Lower leg skin (tissue), 3 donors: ENCODE data around the gene TNPO2.

Experiments
- CTCF ChIP-seq, 3 donors: fragments of 450-650 bp; IDR thresholded peaks; one replicate each; pipeline ENCODE4 v1.5.1; 2016; ENCODE audit warnings: antibody characterized with exemption in 3 of 3, mild to moderate bottlenecking in 3 of 3, moderate library complexity in 2 of 3
- POLR2A ChIP-seq, 2 donors: fragments of 450-650 bp; IDR thresholded peaks; one replicate each; pipeline ENCODE4 v1.6.1; 2016 to 2017; ENCODE audit warnings: antibody characterized with exemption in 2 of 2, mild to moderate bottlenecking in 1 of 2, moderate library complexity in 1 of 2

- no peak for TF ChIP-seq CTCF (IDR thresholded peaks at IDR 0.05)
- TF ChIP-seq POLR2A (IDR thresholded peaks at IDR 0.05), result no peak
These were observed 6.3 kb upstream of the TNPO2 start for GRCh38 chr19:12730064-12730463.
